ENCODE results near the gene EDAR. TPM values are rescaled to one million over a fixed set of nuclear protein-coding genes. Genes with fewer than 3 reads are reported as not detected.

EDAR gene
- total RNA-seq, 3 donors from 2014 or later (not counting 1 experiment from before 2014, with no cell fraction given), result 0.11 to 0.23 TPM; not detected in 1

GRCh38 chr2:108934151-108934550, 54.9 kb downstream of the EDAR start:
- H3K4me3 Mint-ChIP-seq, result no peak overlapping the region
- no peak for ATAC-seq
- H3K27ac Mint-ChIP-seq, result no peak overlapping the region
- intact Hi-C loops (cut with micrococcal nuclease), result no loop called here
- Histone ChIP-seq H3K4me1 (ENCODE audit: control insufficient read depth, insufficient read depth, low read length) (no peaks in the 10 kb centered on the region), H3K27ac (ENCODE audit: low read length) (no peak overlapping the region), H3K27me3 (ENCODE audit: control insufficient read depth, insufficient read depth, low read length) (no peaks in the 10 kb centered on the region), H3K36me3 (ENCODE audit: control insufficient read depth, insufficient read depth, low read length) (no peaks in the 10 kb centered on the region), H3K9me3 (ENCODE audit: control insufficient read depth, insufficient read depth, low read length) (no peaks in the 10 kb centered on the region), H3K4me3 (ENCODE audit: low read length) (no peak overlapping the region)
- no peak for TF ChIP-seq CTCF (IDR thresholded peaks at IDR 0.05)
- H3K4me1 Mint-ChIP-seq, result no peaks in the 10 kb centered on the region
- peaks cover 0 to under 1% of the 10 kb centered on the region in 2 donors for H3K27me3 Mint-ChIP-seq (ENCODE audit: low read depth in 2 of 2)
- no peaks in the 10 kb centered on the region for H3K9me3 Mint-ChIP-seq
- DNase-seq, result no peak
- H3K36me3 Mint-ChIP-seq, result no peaks in the 10 kb centered on the region
- WGBS (ENCODE audit: insufficient coverage), result 79% methylated on average over 7 of the region's 7 CpGs

GRCh38 chr2:108933691-108934117, 55.3 kb downstream of the EDAR start:
- H3K36me3 Mint-ChIP-seq, result no peaks in the 10 kb centered on the region
- Histone ChIP-seq H3K9me3 (ENCODE audit: control insufficient read depth, insufficient read depth, low read length) (no peaks in the 10 kb centered on the region), H3K4me1 (ENCODE audit: control insufficient read depth, insufficient read depth, low read length) (no peaks in the 10 kb centered on the region), H3K36me3 (ENCODE audit: control insufficient read depth, insufficient read depth, low read length) (no peaks in the 10 kb centered on the region), H3K27me3 (ENCODE audit: control insufficient read depth, insufficient read depth, low read length) (no peaks in the 10 kb centered on the region), H3K27ac (ENCODE audit: low read length) (no peak overlapping the region), H3K4me3 (ENCODE audit: low read length) (no peak overlapping the region)
- no peaks in the 10 kb centered on the region for H3K9me3 Mint-ChIP-seq
- no peaks in the 10 kb centered on the region for H3K27me3 Mint-ChIP-seq (ENCODE audit: low read depth in 2 of 2)
- H3K4me1 Mint-ChIP-seq, result no peaks in the 10 kb centered on the region
- no peak for TF ChIP-seq CTCF (IDR thresholded peaks at IDR 0.05)
- DNase-seq (no peak), ATAC-seq (no peak)
- H3K27ac Mint-ChIP-seq, result no peak overlapping the region
- H3K4me3 Mint-ChIP-seq, result no peak overlapping the region
- WGBS (ENCODE audit: insufficient coverage), result 91% methylated on average over 11 of the region's 11 CpGs
- intact Hi-C loops (cut with micrococcal nuclease), result no loop called here

DNA sequence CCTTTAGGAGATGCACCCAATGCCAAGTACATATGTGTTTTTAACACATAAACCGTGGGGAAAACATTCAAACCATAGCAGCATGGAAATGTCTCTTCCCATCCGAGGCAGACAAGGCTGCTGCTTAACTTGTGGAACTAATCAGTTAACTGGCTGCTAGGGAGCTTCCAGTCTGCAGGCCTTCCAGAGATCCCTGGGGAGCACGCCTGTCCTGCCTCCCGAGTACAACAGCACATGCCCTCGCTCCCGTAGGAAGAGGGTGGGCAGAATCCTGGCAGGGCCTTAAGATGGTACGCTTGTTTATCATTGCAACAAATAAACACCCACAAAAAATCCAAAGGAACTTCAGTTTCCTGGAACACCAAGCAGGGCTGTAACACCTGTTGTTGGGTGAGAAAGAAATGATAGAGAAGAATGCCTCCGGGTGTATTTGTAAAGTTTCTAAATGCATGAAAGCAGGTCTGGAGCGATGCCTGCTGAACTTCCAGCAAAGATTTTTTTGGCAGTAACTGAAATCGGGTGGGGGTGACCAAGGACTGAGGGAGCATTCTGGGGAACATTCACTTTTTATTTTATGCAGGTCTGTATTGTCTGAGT, 56.2 kb downstream of the EDAR start:
- WGBS (ENCODE audit: insufficient coverage), result 86% methylated on average over 9 of the region's 10 CpGs
- peaks cover 0 to 3% of the 10 kb centered on the region in 2 donors for H3K27me3 Mint-ChIP-seq (ENCODE audit: low read depth in 2 of 2)
- no peak overlapping the region for H3K4me3 Mint-ChIP-seq
- H3K4me1 Mint-ChIP-seq, result no peaks in the 10 kb centered on the region
- H3K4me1 ChIP-seq (ENCODE audit: control insufficient read depth, insufficient read depth, low read length), result no peaks in the 10 kb centered on the region
- H3K27ac ChIP-seq (ENCODE audit: low read length), result no peak overlapping the region
- H3K9me3 ChIP-seq (ENCODE audit: control insufficient read depth, insufficient read depth, low read length), result no peaks in the 10 kb centered on the region
- intact Hi-C loops (cut with micrococcal nuclease), result no loop called here
- H3K27ac Mint-ChIP-seq, result no peak overlapping the region
- DNase-seq, result no peak
- no peak overlapping the region for H3K4me3 ChIP-seq (ENCODE audit: low read length)
- H3K36me3 ChIP-seq (ENCODE audit: control insufficient read depth, insufficient read depth, low read length), result no peaks in the 10 kb centered on the region
- no peaks in the 10 kb centered on the region for H3K36me3 Mint-ChIP-seq
- no peak for TF ChIP-seq CTCF (IDR thresholded peaks at IDR 0.05)
- no peaks in the 10 kb centered on the region for H3K27me3 ChIP-seq (ENCODE audit: control insufficient read depth, insufficient read depth, low read length)
- no peak for ATAC-seq
- H3K9me3 Mint-ChIP-seq, result no peaks in the 10 kb centered on the region

DNA sequence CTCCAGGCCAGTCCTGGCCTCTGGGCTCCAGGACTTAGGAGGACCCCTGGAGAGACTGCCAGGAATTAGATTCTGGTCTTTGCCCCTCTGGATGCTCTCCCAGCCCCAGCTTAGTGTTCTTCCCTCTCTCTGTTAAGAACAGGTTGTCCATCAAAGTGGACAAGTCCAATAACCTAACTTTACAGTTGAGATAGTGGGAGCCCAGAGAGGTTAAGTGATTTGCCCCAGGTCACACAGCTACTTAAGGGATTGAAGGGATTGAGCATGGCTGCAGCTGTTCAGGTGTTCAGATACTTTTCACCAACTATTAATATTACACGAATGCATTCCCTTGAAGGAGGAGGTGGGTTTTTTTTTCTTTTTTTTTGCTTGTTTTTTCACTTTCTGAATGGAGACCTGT, 57.6 kb downstream of the EDAR start:
- DNase-seq, result no peak
- no peaks in the 10 kb centered on the region for H3K36me3 Mint-ChIP-seq
- WGBS (ENCODE audit: insufficient coverage), result no CpG with 5 or more reads among the region's 1 CpG
- H3K4me3 Mint-ChIP-seq, result no peak overlapping the region
- intact Hi-C loops (cut with micrococcal nuclease), result no loop called here
- H3K4me1 Mint-ChIP-seq, result no peaks in the 10 kb centered on the region
- H3K9me3 ChIP-seq (ENCODE audit: control insufficient read depth, insufficient read depth, low read length), result no peaks in the 10 kb centered on the region
- no peak for TF ChIP-seq CTCF (IDR thresholded peaks at IDR 0.05)
- H3K27ac Mint-ChIP-seq, result no peak overlapping the region
- H3K4me3 ChIP-seq (ENCODE audit: low read length), result no peak overlapping the region
- H3K27me3 Mint-ChIP-seq (ENCODE audit: low read depth in 2 of 2), result peaks cover 0 to 3% of the 10 kb centered on the region in 2 donors
- no peak for ATAC-seq
- H3K36me3 ChIP-seq (ENCODE audit: control insufficient read depth, insufficient read depth, low read length), result no peaks in the 10 kb centered on the region
- no peaks in the 10 kb centered on the region for H3K27me3 ChIP-seq (ENCODE audit: control insufficient read depth, insufficient read depth, low read length)
- no peaks in the 10 kb centered on the region for H3K9me3 Mint-ChIP-seq
- no peak overlapping the region for H3K27ac ChIP-seq (ENCODE audit: low read length)
- no peaks in the 10 kb centered on the region for H3K4me1 ChIP-seq (ENCODE audit: control insufficient read depth, insufficient read depth, low read length)
